Left lung (tissue), 10 donors: ENCODE data around the gene DGKD. TPM values are rescaled to one million over a fixed set of nuclear protein-coding genes. Genes with fewer than 3 reads are reported as not detected.

Experiments
- ATAC-seq: fragments of 200-7000 bp; cut with Tn5 transposase; one replicate; pipeline ENCODE4 v1.9.1; 2020; ENCODE audit warnings: moderate library complexity
- DNase-seq, 4 donors: peaks; one replicate each; pipeline ENCODE4 v3.0.0-alpha.2; 2013 to 2020
- H3K27ac ChIP-seq, 2 donors: fragments of 200-600 bp; sonication (generic) in 1 of 2; one replicate each; pipeline versions ENCODE4 v1.5.0 to v1.8.0; 2020 to 2021
- H3K27me3 ChIP-seq, 2 donors: fragments of 200-600 bp; sonication (generic) in 1 of 2; one replicate each; pipeline versions ENCODE4 v1.5.0 to v1.8.0; 2020 to 2021
- H3K36me3 ChIP-seq, 2 donors: fragments of 200-600 bp; sonication (generic) in 1 of 2; one replicate each; pipeline versions ENCODE4 v1.5.0 to v1.8.0; 2020 to 2021
- H3K4me1 ChIP-seq, 2 donors: fragments of 200-600 bp; one replicate each; pipeline ENCODE4 v1.8.0; 2021
- H3K4me3 ChIP-seq, 2 donors: fragments of 200-600 bp; sonication (generic) in 1 of 2; one replicate each; pipeline versions ENCODE4 v1.5.0 to v1.8.0; 2020 to 2021; ENCODE audit warnings: mild to moderate bottlenecking in 1 of 2
- H3K9me3 ChIP-seq, 2 donors: fragments of 200-600 bp; sonication (generic) in 1 of 2; one replicate each; pipeline versions ENCODE4 v1.5.0 to v1.8.0; 2020 to 2021
- intact Hi-C, 2 donors: fragments of 100-400 bp; cut with DNase I; formaldehyde crosslinking; loops; one replicate each; pipeline versions ENCODE4 v1.11.2 to v1.14.2; 2022
- polyA plus RNA-seq, 6 donors: library from polyadenylated mRNA; unstranded; fragments of 120-200 nt; gene quantifications; one replicate each; pipeline ENCODE4 v1.2.1, GENCODE V29; 2013; ENCODE audit not compliant: insufficient read length in 6 of 6
- total RNA-seq, 2 donors: library from RNA; stranded (reverse); fragmentation: NEBNext Ultra II Directional; extraction: Animal tissue kit (Norgen Biotek cat#: 25700); gene quantifications; one replicate each; pipeline ENCODE4 v1.2.1, GENCODE V29; 2021
- TF ChIP-seq, protein P1 (sequence below), 2 donors: fragments of 200-600 bp; sonication (generic) in 1 of 2; IDR thresholded peaks; one replicate each; pipeline versions ENCODE4 v1.5.0 to v1.8.0; 2021; ENCODE audit warnings: antibody characterized with exemption in 2 of 2
- donor health status: DM: no; HTN: yes; CAD: no.
- donor health status: DM: no; HTN: no; CAD: no.

DGKD gene
- total and polyA plus RNA-seq, 8 donors: 22.9 to 98.0 (median 32.6) TPM

GRCh38 chr2:233491326-233491725, 137.0 kb downstream of the DGKD start:
- ATAC-seq (no peak), DNase-seq (no peak)
- intact Hi-C loops: no loop called here
- TF ChIP-seq, protein P1, sequence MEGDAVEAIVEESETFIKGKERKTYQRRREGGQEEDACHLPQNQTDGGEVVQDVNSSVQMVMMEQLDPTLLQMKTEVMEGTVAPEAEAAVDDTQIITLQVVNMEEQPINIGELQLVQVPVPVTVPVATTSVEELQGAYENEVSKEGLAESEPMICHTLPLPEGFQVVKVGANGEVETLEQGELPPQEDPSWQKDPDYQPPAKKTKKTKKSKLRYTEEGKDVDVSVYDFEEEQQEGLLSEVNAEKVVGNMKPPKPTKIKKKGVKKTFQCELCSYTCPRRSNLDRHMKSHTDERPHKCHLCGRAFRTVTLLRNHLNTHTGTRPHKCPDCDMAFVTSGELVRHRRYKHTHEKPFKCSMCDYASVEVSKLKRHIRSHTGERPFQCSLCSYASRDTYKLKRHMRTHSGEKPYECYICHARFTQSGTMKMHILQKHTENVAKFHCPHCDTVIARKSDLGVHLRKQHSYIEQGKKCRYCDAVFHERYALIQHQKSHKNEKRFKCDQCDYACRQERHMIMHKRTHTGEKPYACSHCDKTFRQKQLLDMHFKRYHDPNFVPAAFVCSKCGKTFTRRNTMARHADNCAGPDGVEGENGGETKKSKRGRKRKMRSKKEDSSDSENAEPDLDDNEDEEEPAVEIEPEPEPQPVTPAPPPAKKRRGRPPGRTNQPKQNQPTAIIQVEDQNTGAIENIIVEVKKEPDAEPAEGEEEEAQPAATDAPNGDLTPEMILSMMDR (IDR thresholded peaks at IDR 0.05): no peak
- Histone ChIP-seq H3K27me3 (no peaks in the 10 kb centered on the region), H3K4me1 (peaks cover 12 to 17% of the 10 kb centered on the region in 2 donors), H3K4me3 (no peak overlapping the region), H3K27ac (no peak overlapping the region), H3K9me3 (no peaks in the 10 kb centered on the region), H3K36me3 (peaks cover 0 to 38% of the 10 kb centered on the region in 2 donors)

DNA sequence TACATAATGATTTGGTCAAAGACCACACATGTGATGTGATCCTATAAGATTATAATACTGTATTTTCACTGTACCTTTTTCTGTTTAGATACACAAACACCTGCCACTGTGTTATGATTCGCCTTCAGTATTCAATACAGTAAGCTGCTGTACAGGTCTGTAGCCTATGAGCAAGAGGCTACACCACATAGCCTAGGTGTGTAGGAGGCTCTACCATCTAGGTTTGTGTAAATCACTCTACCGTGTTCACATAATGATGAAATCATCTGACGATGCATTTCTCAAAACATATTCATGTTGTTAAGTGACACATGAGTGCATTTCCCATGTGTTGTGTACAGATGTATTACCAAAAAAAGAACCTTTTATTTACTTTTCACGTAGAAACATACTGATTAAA, 137.8 kb downstream of the DGKD start:
- no peak for DNase-seq

DNA sequence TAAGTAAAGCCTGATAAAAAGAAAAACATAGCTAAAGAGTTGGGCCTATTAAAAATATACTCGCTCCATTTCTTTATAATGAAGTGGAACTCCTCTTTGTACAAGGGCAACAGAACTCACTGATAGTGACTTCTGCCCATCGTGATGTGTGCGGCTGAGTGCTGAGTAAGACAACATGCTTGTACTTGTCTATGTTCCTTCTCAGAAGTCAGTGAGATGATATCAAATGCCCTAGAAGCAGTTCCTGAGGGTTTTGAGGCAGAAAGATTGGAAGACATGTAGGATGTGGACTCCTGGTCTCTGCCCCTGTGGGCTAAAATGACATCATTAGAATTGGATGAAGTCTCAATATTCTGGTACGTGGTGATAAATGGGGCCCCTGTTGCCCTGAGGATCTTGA, 138.5 kb downstream of the DGKD start:
- intact Hi-C loops: no loop called here
- peaks cover 0 to 44% of the 10 kb centered on the region in 2 donors for H3K36me3 ChIP-seq
- H3K27ac ChIP-seq: no peak overlapping the region
- TF ChIP-seq, protein P1 (IDR thresholded peaks at IDR 0.05): no peak
- no peak for DNase-seq
- no peaks in the 10 kb centered on the region for H3K9me3 ChIP-seq
- H3K4me3 ChIP-seq: no peak overlapping the region
- H3K4me1 ChIP-seq: peaks cover 7 to 8% of the 10 kb centered on the region in 2 donors
- no peaks in the 10 kb centered on the region for H3K27me3 ChIP-seq
- ATAC-seq: no peak

More for the DNA sequence above, 137.8 kb downstream of the DGKD start:
- H3K27ac ChIP-seq: no peak overlapping the region
- H3K27me3 ChIP-seq: no peaks in the 10 kb centered on the region
- H3K9me3 ChIP-seq: no peaks in the 10 kb centered on the region
- peaks cover 7 to 10% of the 10 kb centered on the region in 2 donors for H3K4me1 ChIP-seq
- no peak for ATAC-seq
- TF ChIP-seq, protein P1 (IDR thresholded peaks at IDR 0.05): no peak
- peaks cover 0 to 38% of the 10 kb centered on the region in 2 donors for H3K36me3 ChIP-seq
- H3K4me3 ChIP-seq: no peak overlapping the region
- intact Hi-C loops: no loop called here

- H3K27ac ChIP-seq: peak overlapping the region; percentile 5 to 17
- no peaks in the 10 kb centered on the region for H3K9me3 ChIP-seq
- intact Hi-C loops: no loop called here
Measured at GRCh38 chr2:233495503-233496496, 141.5 kb downstream of the DGKD start.

GRCh38 chr2:233497692-233498091, 143.4 kb downstream of the DGKD start:
- Histone ChIP-seq H3K27ac (no peak overlapping the region), H3K36me3 (peaks cover 0 to 53% of the 10 kb centered on the region in 2 donors), H3K27me3 (no peaks in the 10 kb centered on the region), H3K9me3 (peaks cover 0 to 3% of the 10 kb centered on the region in 2 donors), H3K4me3 (no peak overlapping the region), H3K4me1 (no peaks in the 10 kb centered on the region)
- ATAC-seq (peak; percentile 7), DNase-seq (no peak)
- intact Hi-C loops: no loop called here
- TF ChIP-seq, protein P1 (IDR thresholded peaks at IDR 0.05): no peak

More at GRCh38 chr2:233495503-233496496, 141.5 kb downstream of the DGKD start:
- TF ChIP-seq, protein P1 (IDR thresholded peaks at IDR 0.05): no peak
- Histone ChIP-seq H3K4me3 (no peak overlapping the region), H3K4me1 (no peaks in the 10 kb centered on the region), H3K36me3 (peaks cover 0 to 47% of the 10 kb centered on the region in 2 donors), H3K27me3 (no peaks in the 10 kb centered on the region)
- ATAC-seq: peak; percentile 88
- DNase-seq: no peak
